Measurements from ENCODE around the gene ATP7B.

ATP7B gene

GRCh38 chr13:51999921-52000320 is 11.3 kb downstream of the ATP7B start:
- H3K4me3 ChIP-seq (ENCODE audit: low read depth, low read length), result no peak overlapping the region
- DNase-seq (ENCODE audit: low read depth), result no peak
- TF ChIP-seq, protein P1, sequence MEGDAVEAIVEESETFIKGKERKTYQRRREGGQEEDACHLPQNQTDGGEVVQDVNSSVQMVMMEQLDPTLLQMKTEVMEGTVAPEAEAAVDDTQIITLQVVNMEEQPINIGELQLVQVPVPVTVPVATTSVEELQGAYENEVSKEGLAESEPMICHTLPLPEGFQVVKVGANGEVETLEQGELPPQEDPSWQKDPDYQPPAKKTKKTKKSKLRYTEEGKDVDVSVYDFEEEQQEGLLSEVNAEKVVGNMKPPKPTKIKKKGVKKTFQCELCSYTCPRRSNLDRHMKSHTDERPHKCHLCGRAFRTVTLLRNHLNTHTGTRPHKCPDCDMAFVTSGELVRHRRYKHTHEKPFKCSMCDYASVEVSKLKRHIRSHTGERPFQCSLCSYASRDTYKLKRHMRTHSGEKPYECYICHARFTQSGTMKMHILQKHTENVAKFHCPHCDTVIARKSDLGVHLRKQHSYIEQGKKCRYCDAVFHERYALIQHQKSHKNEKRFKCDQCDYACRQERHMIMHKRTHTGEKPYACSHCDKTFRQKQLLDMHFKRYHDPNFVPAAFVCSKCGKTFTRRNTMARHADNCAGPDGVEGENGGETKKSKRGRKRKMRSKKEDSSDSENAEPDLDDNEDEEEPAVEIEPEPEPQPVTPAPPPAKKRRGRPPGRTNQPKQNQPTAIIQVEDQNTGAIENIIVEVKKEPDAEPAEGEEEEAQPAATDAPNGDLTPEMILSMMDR (IDR thresholded peaks at IDR 0.05; ENCODE audit: low read depth, low read length, missing control alignments), result no peak

DNA sequence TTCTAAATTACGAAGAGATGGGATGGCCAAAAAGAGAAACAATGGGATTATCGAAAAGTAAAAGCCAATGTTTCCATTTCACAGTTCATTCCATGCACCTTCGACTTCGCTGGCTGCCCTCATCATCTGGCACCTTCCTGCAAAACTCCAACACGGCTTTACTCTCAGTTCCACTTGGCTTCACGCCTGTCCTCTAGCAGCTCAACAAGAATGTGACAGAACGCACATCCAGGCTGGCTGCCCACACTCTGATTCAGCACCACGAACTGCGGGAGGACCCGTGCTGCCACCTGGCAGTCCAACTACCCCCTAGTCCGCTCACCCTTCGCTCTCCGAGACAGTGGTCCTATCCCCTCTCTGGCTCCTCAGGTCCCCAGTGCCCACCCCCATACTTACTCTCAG is 11.7 kb downstream of the ATP7B start:
- TF ChIP-seq, protein P1 (IDR thresholded peaks at IDR 0.05; ENCODE audit: low read depth, low read length, missing control alignments), result no peak
- no peak for DNase-seq (ENCODE audit: low read depth)
- no peak overlapping the region for H3K4me3 ChIP-seq (ENCODE audit: low read depth, low read length)

GRCh38 chr13:51998723-51999509 is 12.3 kb downstream of the ATP7B start:
- DNase-seq (ENCODE audit: low read depth), result no peak
- no peak overlapping the region for H3K4me3 ChIP-seq (ENCODE audit: low read depth, low read length)
- TF ChIP-seq, protein P1 (IDR thresholded peaks at IDR 0.05; ENCODE audit: low read depth, low read length, missing control alignments), result no peak

- DNase-seq (ENCODE audit: low read depth), result no peak
- TF ChIP-seq, protein P1 (IDR thresholded peaks at IDR 0.05; ENCODE audit: low read depth, low read length, missing control alignments), result no peak
- H3K4me3 ChIP-seq (ENCODE audit: low read depth, low read length), result no peak overlapping the region
Measured at GRCh38 chr13:51997641-51998330, 13.5 kb downstream of the ATP7B start.

DNA sequence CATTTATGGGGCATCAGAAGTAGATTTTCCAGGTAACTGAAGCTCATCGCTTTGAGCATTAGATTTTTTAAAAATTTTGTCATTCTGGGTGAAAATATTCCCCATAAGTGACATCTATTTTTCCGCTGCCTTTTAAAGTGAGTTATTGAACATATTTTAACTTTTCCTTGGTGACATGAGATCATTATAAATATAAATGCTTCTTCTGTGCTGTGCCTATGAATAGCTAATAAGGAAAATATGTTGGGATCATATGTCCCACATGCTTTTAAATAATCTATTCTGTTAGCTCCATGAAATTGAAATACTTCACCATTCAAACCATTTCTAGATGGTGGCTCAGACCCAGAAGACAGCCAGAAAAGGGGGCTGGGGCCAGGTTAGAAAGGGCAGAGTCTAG is 14.1 kb downstream of the ATP7B start:
- no peak for DNase-seq (ENCODE audit: low read depth)
- H3K4me3 ChIP-seq (ENCODE audit: low read depth, low read length), result no peak overlapping the region
- TF ChIP-seq, protein P1 (IDR thresholded peaks at IDR 0.05; ENCODE audit: low read depth, low read length, missing control alignments), result no peak

DNA sequence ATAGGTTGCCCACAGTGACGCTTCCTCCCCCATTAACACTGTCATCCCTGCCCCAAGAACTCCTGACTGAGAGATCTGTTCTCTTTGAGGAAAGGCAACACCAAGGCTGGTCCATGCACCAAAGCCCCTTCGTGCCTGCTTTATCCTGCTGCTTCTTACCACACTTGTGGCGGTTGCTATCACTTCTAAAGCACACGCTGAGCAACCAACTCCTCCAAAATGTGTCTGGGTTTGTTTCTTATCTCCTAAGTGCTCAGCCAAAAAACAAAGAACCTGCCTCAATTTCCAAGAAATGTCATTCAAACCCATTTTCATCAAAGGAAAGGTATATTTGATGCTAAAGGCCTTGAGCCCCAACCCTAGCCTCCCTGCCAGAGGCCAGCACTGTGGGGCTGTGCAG is 14.6 kb downstream of the ATP7B start:
- TF ChIP-seq, protein P1 (IDR thresholded peaks at IDR 0.05; ENCODE audit: low read depth, low read length, missing control alignments), result no peak
- H3K4me3 ChIP-seq (ENCODE audit: low read depth, low read length), result no peak overlapping the region
- no peak for DNase-seq (ENCODE audit: low read depth)
